GM11168 (cell line): ENCODE results near the gene FOXL1.

Source experiments
- in situ Hi-C: fragments of 300-500 bp; cut with MboI; formaldehyde crosslinking; loops from one replicate; pipeline ENCODE4 v1.12.0; 2022; ENCODE audit warnings: low sequenced_read_pairs; ENCODE audit not compliant: unreplicated experiment

Gene FOXL1

DNA sequence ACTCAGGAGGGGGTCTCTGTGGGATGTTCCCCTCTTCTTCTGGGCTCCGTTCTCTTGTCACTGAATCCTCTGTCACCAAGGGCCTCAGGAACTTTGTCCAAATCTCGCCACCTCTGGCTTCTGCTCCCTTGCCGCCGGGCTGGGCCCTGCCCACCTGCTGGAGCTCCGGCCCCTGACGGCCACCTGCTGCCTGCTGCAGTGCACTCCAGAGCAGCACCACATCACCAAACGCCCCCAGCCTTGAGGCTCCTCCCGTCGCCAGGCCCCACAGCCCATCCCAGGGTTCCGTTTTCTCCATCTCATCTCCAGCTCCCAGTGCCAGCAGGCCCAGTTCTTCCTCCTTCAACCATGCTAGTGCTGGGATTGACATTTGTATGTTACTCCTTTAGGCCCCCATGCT lies 43.6 kb downstream of the FOXL1 start:
- in situ Hi-C loops, result no loop called here

- in situ Hi-C loops, result no loop called here
Observed at GRCh38 chr16:86622700-86623615, 44.6 kb downstream of the FOXL1 start.

- in situ Hi-C loops, result no loop called here
Observed at GRCh38 chr16:86625029-86625428, 46.7 kb downstream of the FOXL1 start.

DNA sequence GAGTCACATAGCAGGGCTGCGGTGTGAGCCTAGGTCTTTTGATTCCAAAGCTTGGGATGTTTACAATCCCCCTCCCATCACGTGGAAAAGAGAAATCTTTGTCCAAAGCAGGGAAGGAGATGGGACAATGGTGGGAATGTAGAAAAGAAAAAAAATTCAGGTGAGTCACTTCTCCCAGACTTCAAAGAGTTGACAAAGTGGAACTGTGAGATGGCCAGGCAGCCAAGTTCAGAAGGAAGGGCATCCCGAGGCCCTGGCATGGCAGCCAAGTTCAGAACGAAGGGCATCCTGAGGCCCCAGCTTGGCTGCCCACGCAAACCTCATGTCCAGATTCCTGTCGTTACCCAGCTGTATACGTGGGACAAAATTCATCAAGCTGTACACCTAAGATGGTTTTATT lies 47.5 kb downstream of the FOXL1 start:
- in situ Hi-C loops, result no loop called here

GRCh38 chr16:86626284-86626683 lies 47.9 kb downstream of the FOXL1 start:
- in situ Hi-C loops, result no loop called here

- in situ Hi-C loops, result no loop called here
Observed at GRCh38 chr16:86626966-86627365, 48.6 kb downstream of the FOXL1 start.

- in situ Hi-C loops, result no loop called here
Observed at GRCh38 chr16:86628614-86629013, 50.3 kb downstream of the FOXL1 start.

- in situ Hi-C loops, result no loop called here
Observed at GRCh38 chr16:86630471-86630870, 52.1 kb downstream of the FOXL1 start.

DNA sequence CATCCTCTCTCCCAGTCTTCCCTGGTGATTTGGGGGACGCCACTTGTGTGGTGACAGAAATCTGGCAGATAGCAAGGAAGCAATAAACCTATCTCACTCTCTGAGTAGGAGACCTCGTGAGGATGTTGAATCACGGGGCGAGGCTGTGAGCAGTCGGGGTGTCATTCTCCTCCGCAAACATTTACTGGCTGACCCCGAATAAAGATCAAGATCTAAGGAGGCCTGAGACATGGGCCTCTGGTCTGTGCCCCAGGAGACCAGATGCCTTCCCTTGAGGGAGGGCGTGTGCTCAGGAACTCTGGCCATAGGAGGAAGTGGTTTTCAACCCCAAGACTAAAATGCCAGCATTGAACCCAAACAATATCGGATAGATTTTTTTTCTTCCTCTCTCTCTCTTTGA lies 53.1 kb downstream of the FOXL1 start:
- in situ Hi-C loops, result no loop called here
